Measurements from ENCODE around the gene MRPL18.
"Not testable (repeated sequence)": the region's sequence is repeated elsewhere in the genome, so short reads cannot be mapped to it uniquely, and the experiment has no call there.

The MRPL18 gene

GRCh38 chr6:159777240-159777904 is 12.9 kb upstream of the MRPL18 start:
- no peak for DNase-seq (ENCODE audit: low read depth in 2 of 2)

- DNase-seq (ENCODE audit: low read depth in 2 of 2): no peak
Observed at GRCh38 chr6:159778131-159778530, 12.1 kb upstream of the MRPL18 start.

- DNase-seq (ENCODE audit: low read depth in 2 of 2): no peak
Observed at GRCh38 chr6:159778542-159779103, 11.6 kb upstream of the MRPL18 start.

- DNase-seq (ENCODE audit: low read depth in 2 of 2): no peak
Observed at GRCh38 chr6:159788276-159788675, 2.0 kb upstream of the MRPL18 start.

GRCh38 chr6:159788753-159789376 is 1.4 kb upstream of the MRPL18 start:
- peak; percentile 4 to 7 for DNase-seq (ENCODE audit: low read depth in 2 of 2)

GRCh38 chr6:159789377-159790148 is 704 bp upstream of the MRPL18 start, which contains the start of gene TCP1:
TCP1 (minus strand) TSS chr6:159789602; CDS start chr6:159789468, 134 bp downstream.
- peak; percentile 98 to 99 for DNase-seq (ENCODE audit: low read depth in 2 of 2)

GRCh38 chr6:159790956-159791598 is 810 bp downstream of the MRPL18 start:
- no peak for DNase-seq (ENCODE audit: low read depth in 2 of 2)

GRCh38 chr6:159794976-159795375 is 4.7 kb downstream of the MRPL18 start:
- not testable (repeated sequence) for DNase-seq (ENCODE audit: low read depth in 2 of 2)

GRCh38 chr6:159797554-159797953 is 7.3 kb downstream of the MRPL18 start:
- DNase-seq (ENCODE audit: low read depth in 2 of 2): no peak

GRCh38 chr6:159800141-159800865 is 10.0 kb downstream of the MRPL18 start, which contains the start of gene PNLDC1:
PNLDC1 (plus strand) TSS chr6:159800276; CDS start chr6:159800308, 32 bp downstream.
- no peak for DNase-seq (ENCODE audit: low read depth in 2 of 2)

GRCh38 chr6:159801935-159802334 is 11.7 kb downstream of the MRPL18 start:
- DNase-seq (ENCODE audit: low read depth in 2 of 2): no peak

- no peak for DNase-seq (ENCODE audit: low read depth in 2 of 2)
Observed at GRCh38 chr6:159804504-159804903, 14.2 kb downstream of the MRPL18 start.

- DNase-seq (ENCODE audit: low read depth in 2 of 2): no peak
Observed at GRCh38 chr6:159805440-159806020, 15.3 kb downstream of the MRPL18 start.

GRCh38 chr6:159806021-159806458 is 15.8 kb downstream of the MRPL18 start:
- DNase-seq (ENCODE audit: low read depth in 2 of 2): no peak

- DNase-seq (ENCODE audit: low read depth in 2 of 2): no peak
Observed at GRCh38 chr6:159807150-159807858, 17.0 kb downstream of the MRPL18 start.

- no peak for DNase-seq (ENCODE audit: low read depth in 2 of 2)
Observed at GRCh38 chr6:159808647-159809046, 18.4 kb downstream of the MRPL18 start.

GRCh38 chr6:159809149-159809548 is 18.9 kb downstream of the MRPL18 start:
- no peak for DNase-seq (ENCODE audit: low read depth in 2 of 2)

GRCh38 chr6:159813781-159814180 is 23.5 kb downstream of the MRPL18 start:
- DNase-seq (ENCODE audit: low read depth in 2 of 2): no peak

- no peak for DNase-seq (ENCODE audit: low read depth in 2 of 2)
Observed at GRCh38 chr6:159815410-159815809, 25.1 kb downstream of the MRPL18 start.

- DNase-seq (ENCODE audit: low read depth in 2 of 2): not testable (repeated sequence)
Observed at GRCh38 chr6:159816775-159817174, 26.5 kb downstream of the MRPL18 start.
